Smooth muscle cell (in vitro differentiated cells): Measurements from ENCODE around the gene MLST8. TPM values are rescaled to one million over a fixed set of nuclear protein-coding genes. Genes with fewer than 3 reads are reported as not detected.

ENCODE experiments used
- DNase-seq: peaks from one replicate; lab custom pipeline; 2025; ENCODE audit not compliant: unreplicated experiment; lab: John Stamatoyannopoulos, UW
- H2AFZ ChIP-seq: fragments of 200-600 bp; sonication (generic); 2 replicates; pipeline ENCODE4 v1.6.0; 2016; ENCODE audit warnings: antibody characterized with exemption, low read depth, mild to moderate bottlenecking
- H3F3A ChIP-seq: fragments of 200-600 bp; sonication (generic); 2 replicates; pipeline ENCODE4 v1.6.0; 2017; ENCODE audit warnings: antibody characterized with exemption, low read depth
- H3K27ac ChIP-seq: fragments of 200-600 bp; sonication (generic); 2 replicates; pipeline ENCODE4 v1.5.1; 2016; ENCODE audit warnings: low read depth, mild to moderate bottlenecking
- H3K27me3 ChIP-seq: fragments of 200-600 bp; sonication (generic); 2 replicates; pipeline ENCODE4 v1.6.1; 2016; ENCODE audit warnings: low read depth, mild to moderate bottlenecking
- H3K36me3 ChIP-seq: fragments of 200-600 bp; sonication (generic); 2 replicates; pipeline ENCODE4 v1.5.1; 2016; ENCODE audit warnings: low read depth
- H3K4me1 ChIP-seq: fragments of 200-600 bp; sonication (generic); 2 replicates; pipeline ENCODE4 v1.5.1; 2016; ENCODE audit warnings: low read depth
- H3K4me2 ChIP-seq: fragments of 200-600 bp; sonication (generic); 2 replicates; pipeline ENCODE4 v1.6.0; 2016; ENCODE audit warnings: mild to moderate bottlenecking
- H3K4me3 ChIP-seq: fragments of 200-600 bp; sonication (generic); 2 replicates; pipeline ENCODE4 v1.5.1; 2016; ENCODE audit warnings: mild to moderate bottlenecking
- H3K79me2 ChIP-seq: fragments of 200-600 bp; sonication (generic); 2 replicates; pipeline ENCODE4 v1.6.0; 2016; ENCODE audit warnings: low read depth, mild to moderate bottlenecking
- H3K9ac ChIP-seq: fragments of 200-600 bp; sonication (generic); 2 replicates; pipeline ENCODE4 v1.6.0; 2016; ENCODE audit warnings: low read depth
- H3K9me3 ChIP-seq: fragments of 200-600 bp; sonication (generic); replicated peaks from 2 replicates; pipeline ENCODE4 v1.5.1; 2016; ENCODE audit warnings: low read depth
- H4K20me1 ChIP-seq: fragments of 200-600 bp; sonication (generic); 2 replicates; pipeline ENCODE4 v1.6.0; 2016; ENCODE audit warnings: low read depth
- CTCF ChIP-seq: fragments of 200-600 bp; sonication (generic); IDR thresholded peaks from 2 replicates; pipeline ENCODE4 v1.5.1; 2017; ENCODE audit warnings: borderline replicate concordance, mild to moderate bottlenecking, antibody characterized with exemption; ENCODE audit not compliant: insufficient read depth, poor library complexity, severe bottlenecking
- WGBS: methylation state at CpG from one replicate; pipeline ENCODE4 v1.1.7; 2016; ENCODE audit warnings: low lambda C conversion rate; 5-methylcytosine and 5-hydroxymethylcytosine counted together
- polyA plus RNA-seq: library from polyadenylated mRNA; unstranded; fragments of >200 nt; fragmentation: Nextera tagmentation; extraction: Ambion mirVana; gene quantifications from 2 replicates; pipeline ENCODE4 v1.2.1, GENCODE V29; 2016
- total RNA-seq: library from RNA; depleted of rRNA; stranded (reverse); fragments of >200 nt; gene quantifications from 2 replicates; pipeline ENCODE4 v1.2.3, GENCODE V29; 2014

MLST8 gene
- total and polyA plus RNA-seq, 2 experiments from 2014 or later, result 37.2 to 67.0 TPM

GRCh38 chr16:2229091-2229490 is 23.8 kb downstream of the MLST8 start:
- peaks cover 77% of the 10 kb centered on the region for H4K20me1 ChIP-seq
- TF ChIP-seq CTCF, result no peak

GRCh38 chr16:2229632-2230250 is 24.5 kb downstream of the MLST8 start:
- Histone ChIP-seq H3F3A (no peaks in the 10 kb centered on the region), H4K20me1 (peaks cover 75% of the 10 kb centered on the region), H2AFZ (no peak overlapping the region), H3K4me1 (peaks cover under 1% of the 10 kb centered on the region), H3K27me3 (no peaks in the 10 kb centered on the region), H3K27ac (no peak overlapping the region), H3K9ac (no peak overlapping the region), H3K79me2 (peaks cover 40% of the 10 kb centered on the region), H3K36me3 (no peaks in the 10 kb centered on the region), H3K9me3 (no peaks in the 10 kb centered on the region), H3K4me2 (no peak overlapping the region), H3K4me3 (no peak overlapping the region)
- 95% methylated on average over 22 of the region's 23 CpGs for WGBS
- TF ChIP-seq CTCF, result no peak
- DNase-seq, result no peak

More at GRCh38 chr16:2229091-2229490, 23.8 kb downstream of the MLST8 start:
- Histone ChIP-seq H2AFZ (no peak overlapping the region), H3K27ac (no peak overlapping the region), H3K4me1 (peaks cover 6% of the 10 kb centered on the region), H3K27me3 (no peaks in the 10 kb centered on the region), H3K79me2 (peaks cover 46% of the 10 kb centered on the region), H3K9ac (no peak overlapping the region), H3K36me3 (no peaks in the 10 kb centered on the region), H3K9me3 (no peaks in the 10 kb centered on the region), H3K4me2 (no peak overlapping the region), H3K4me3 (no peak overlapping the region), H3F3A (no peaks in the 10 kb centered on the region)
- DNase-seq, result no peak
- 95% methylated on average over 12 of the region's 12 CpGs for WGBS

- Histone ChIP-seq H3K4me2 (no peak overlapping the region), H3K9me3 (no peaks in the 10 kb centered on the region), H3K4me1 (no peaks in the 10 kb centered on the region), H3K9ac (no peak overlapping the region), H4K20me1 (peaks cover 78% of the 10 kb centered on the region), H3K27me3 (no peaks in the 10 kb centered on the region), H3F3A (no peaks in the 10 kb centered on the region), H3K79me2 (peaks cover 33% of the 10 kb centered on the region), H2AFZ (no peak overlapping the region), H3K36me3 (no peaks in the 10 kb centered on the region), H3K27ac (no peak overlapping the region), H3K4me3 (no peak overlapping the region)
- no peak for DNase-seq
- no peak for TF ChIP-seq CTCF
- WGBS, result 97% methylated on average over 8 of the region's 13 CpGs
These were observed 25.1 kb downstream of the MLST8 start for GRCh38 chr16:2230376-2230775.
